ENCODE data around the gene PCDHGA3. TPM values are rescaled to one million over a fixed set of nuclear protein-coding genes. Genes with fewer than 3 reads are reported as not detected.
A peak's percentile ranks its signal among the peaks of the same experiment; 100 is the strongest.
"Not testable (repeated sequence)": the region's sequence is repeated elsewhere in the genome, so short reads cannot be mapped to it uniquely, and the experiment has no call there.

Gene PCDHGA3
- total RNA-seq, 2 donors from 2014 or later = 4.3 TPM; not detected in 1

- H3K27ac Mint-ChIP-seq = peak overlapping the region; percentile 94
- TF ChIP-seq, protein P1, sequence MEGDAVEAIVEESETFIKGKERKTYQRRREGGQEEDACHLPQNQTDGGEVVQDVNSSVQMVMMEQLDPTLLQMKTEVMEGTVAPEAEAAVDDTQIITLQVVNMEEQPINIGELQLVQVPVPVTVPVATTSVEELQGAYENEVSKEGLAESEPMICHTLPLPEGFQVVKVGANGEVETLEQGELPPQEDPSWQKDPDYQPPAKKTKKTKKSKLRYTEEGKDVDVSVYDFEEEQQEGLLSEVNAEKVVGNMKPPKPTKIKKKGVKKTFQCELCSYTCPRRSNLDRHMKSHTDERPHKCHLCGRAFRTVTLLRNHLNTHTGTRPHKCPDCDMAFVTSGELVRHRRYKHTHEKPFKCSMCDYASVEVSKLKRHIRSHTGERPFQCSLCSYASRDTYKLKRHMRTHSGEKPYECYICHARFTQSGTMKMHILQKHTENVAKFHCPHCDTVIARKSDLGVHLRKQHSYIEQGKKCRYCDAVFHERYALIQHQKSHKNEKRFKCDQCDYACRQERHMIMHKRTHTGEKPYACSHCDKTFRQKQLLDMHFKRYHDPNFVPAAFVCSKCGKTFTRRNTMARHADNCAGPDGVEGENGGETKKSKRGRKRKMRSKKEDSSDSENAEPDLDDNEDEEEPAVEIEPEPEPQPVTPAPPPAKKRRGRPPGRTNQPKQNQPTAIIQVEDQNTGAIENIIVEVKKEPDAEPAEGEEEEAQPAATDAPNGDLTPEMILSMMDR (conservative IDR thresholded peaks at IDR 0.05) = peak; percentile 4
- Histone ChIP-seq H3K9me3 (ENCODE audit: control insufficient read depth, low read length) (peaks cover 44% of the 10 kb centered on the region), H3K27me3 (ENCODE audit: control insufficient read depth, insufficient read depth, low read length, poor library complexity, severe bottlenecking) (no peaks in the 10 kb centered on the region), H3K4me1 (ENCODE audit: control insufficient read depth, insufficient read depth, low read length) (no peaks in the 10 kb centered on the region), H3K36me3 (ENCODE audit: control insufficient read depth, insufficient read depth, low read length) (no peaks in the 10 kb centered on the region), H3K9ac (ENCODE audit: extremely low read depth, low read length, poor library complexity, severe bottlenecking) (peak overlapping the region; percentile 58), H3K4me3 (ENCODE audit: low read length) (peak overlapping the region; percentile 77), H3K27ac (ENCODE audit: low read depth, low read length) (no peak overlapping the region)
- H3K9me3 Mint-ChIP-seq = peaks cover 64% of the 10 kb centered on the region
- no peak for DNase-seq
- H3K4me1 Mint-ChIP-seq = no peaks in the 10 kb centered on the region
- peaks cover 8% of the 10 kb centered on the region for H3K27me3 Mint-ChIP-seq (ENCODE audit: insufficient read depth)
- WGBS, 2 experiments (ENCODE audit: insufficient coverage in 1 of 2, insufficient read length in 1 of 2) = 58 to 84% methylated on average over 31 of the region's 31 CpGs
- peak overlapping the region; percentile 70 for H3K4me3 Mint-ChIP-seq
- H3K36me3 Mint-ChIP-seq (ENCODE audit: low read depth) = peaks cover 26% of the 10 kb centered on the region
These were observed 379 bp downstream of the PCDHGA3 start for GRCh38 chr5:141343953-141344463.

DNA sequence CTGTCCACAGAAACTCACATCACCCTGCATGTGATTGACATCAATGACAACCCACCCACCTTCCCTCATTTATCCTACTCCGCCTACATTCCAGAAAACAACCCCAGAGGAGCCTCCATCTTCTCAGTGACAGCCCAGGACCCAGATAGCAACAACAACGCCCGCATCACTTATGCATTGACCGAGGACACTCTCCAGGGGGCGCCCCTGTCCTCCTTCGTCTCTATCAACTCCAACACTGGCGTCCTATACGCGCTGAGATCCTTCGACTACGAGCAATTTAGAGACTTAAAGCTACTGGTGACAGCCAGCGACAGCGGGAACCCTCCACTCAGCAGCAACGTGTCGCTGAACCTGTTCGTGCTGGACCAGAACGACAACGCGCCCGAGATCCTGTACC is 1.7 kb downstream of the PCDHGA3 start:
- Histone ChIP-seq H3K36me3 (ENCODE audit: control insufficient read depth, insufficient read depth, low read length) (no peaks in the 10 kb centered on the region), H3K9me3 (ENCODE audit: control insufficient read depth, low read length) (peaks cover 54% of the 10 kb centered on the region), H3K27ac (ENCODE audit: low read depth, low read length) (no peak overlapping the region), H3K27me3 (ENCODE audit: control insufficient read depth, insufficient read depth, low read length, poor library complexity, severe bottlenecking) (no peaks in the 10 kb centered on the region), H3K4me1 (ENCODE audit: control insufficient read depth, insufficient read depth, low read length) (no peaks in the 10 kb centered on the region), H3K4me3 (ENCODE audit: low read length) (peak overlapping the region; percentile 77), H3K9ac (ENCODE audit: extremely low read depth, low read length, poor library complexity, severe bottlenecking) (no peak overlapping the region)
- Mint-ChIP-seq H3K4me1 (no peaks in the 10 kb centered on the region), H3K27me3 (ENCODE audit: insufficient read depth) (peaks cover 5% of the 10 kb centered on the region), H3K36me3 (ENCODE audit: low read depth) (peaks cover 29% of the 10 kb centered on the region), H3K9me3 (peaks cover 58% of the 10 kb centered on the region), H3K27ac (no peak overlapping the region), H3K4me3 (no peak overlapping the region)
- 83 to 92% methylated on average over 12 to 20 of the region's 20 CpGs for WGBS, 2 experiments (ENCODE audit: insufficient coverage in 1 of 2, insufficient read length in 1 of 2)
- no peak for DNase-seq
- TF ChIP-seq, protein P1 (conservative IDR thresholded peaks at IDR 0.05) = no peak

- not testable (repeated sequence) for H3K9ac ChIP-seq (ENCODE audit: extremely low read depth, low read length, poor library complexity, severe bottlenecking); H3K27ac Mint-ChIP-seq; H3K27me3 Mint-ChIP-seq (ENCODE audit: insufficient read depth); DNase-seq; H3K27ac ChIP-seq (ENCODE audit: low read depth, low read length); H3K36me3 ChIP-seq (ENCODE audit: control insufficient read depth, insufficient read depth, low read length); H3K4me1 ChIP-seq (ENCODE audit: control insufficient read depth, insufficient read depth, low read length); H3K4me1 Mint-ChIP-seq; H3K27me3 ChIP-seq (ENCODE audit: control insufficient read depth, insufficient read depth, low read length, poor library complexity, severe bottlenecking); H3K4me3 Mint-ChIP-seq
- Histone ChIP-seq H3K4me3 (ENCODE audit: low read length) (peak overlapping the region; percentile 24), H3K9me3 (ENCODE audit: control insufficient read depth, low read length) (peaks cover 61% of the 10 kb centered on the region)
- Mint-ChIP-seq H3K36me3 (ENCODE audit: low read depth) (peaks cover 34% of the 10 kb centered on the region), H3K9me3 (peaks cover 60% of the 10 kb centered on the region)
- 91 to 100% methylated on average over 8 to 24 of the region's 35 CpGs for WGBS, 2 experiments (ENCODE audit: insufficient coverage in 1 of 2, insufficient read length in 1 of 2)
These were observed 2.4 kb downstream of the PCDHGA3 start for GRCh38 chr5:141346017-141346416.

Measured in endodermal cell (in vitro differentiated cells).